GM18861 (cell line): ENCODE measurements around the gene MYT1.
"Not testable (repeated sequence)": the region's sequence is repeated elsewhere in the genome, so short reads cannot be mapped to it uniquely, and the experiment has no call there.

Source experiments
- ATAC-seq: cut with Tn5 transposase; IDR thresholded peaks from one replicate; pipeline ENCODE4 v1.9.1; 2021; ENCODE audit not compliant: unreplicated experiment

MYT1 gene

GRCh38 chr20:64228751-64229506, 64.7 kb downstream of the MYT1 start:
- no peak for ATAC-seq

GRCh38 chr20:64229507-64230061, 65.3 kb downstream of the MYT1 start:
- ATAC-seq = no peak

GRCh38 chr20:64230461-64231145, 66.4 kb downstream of the MYT1 start:
- no peak for ATAC-seq

DNA sequence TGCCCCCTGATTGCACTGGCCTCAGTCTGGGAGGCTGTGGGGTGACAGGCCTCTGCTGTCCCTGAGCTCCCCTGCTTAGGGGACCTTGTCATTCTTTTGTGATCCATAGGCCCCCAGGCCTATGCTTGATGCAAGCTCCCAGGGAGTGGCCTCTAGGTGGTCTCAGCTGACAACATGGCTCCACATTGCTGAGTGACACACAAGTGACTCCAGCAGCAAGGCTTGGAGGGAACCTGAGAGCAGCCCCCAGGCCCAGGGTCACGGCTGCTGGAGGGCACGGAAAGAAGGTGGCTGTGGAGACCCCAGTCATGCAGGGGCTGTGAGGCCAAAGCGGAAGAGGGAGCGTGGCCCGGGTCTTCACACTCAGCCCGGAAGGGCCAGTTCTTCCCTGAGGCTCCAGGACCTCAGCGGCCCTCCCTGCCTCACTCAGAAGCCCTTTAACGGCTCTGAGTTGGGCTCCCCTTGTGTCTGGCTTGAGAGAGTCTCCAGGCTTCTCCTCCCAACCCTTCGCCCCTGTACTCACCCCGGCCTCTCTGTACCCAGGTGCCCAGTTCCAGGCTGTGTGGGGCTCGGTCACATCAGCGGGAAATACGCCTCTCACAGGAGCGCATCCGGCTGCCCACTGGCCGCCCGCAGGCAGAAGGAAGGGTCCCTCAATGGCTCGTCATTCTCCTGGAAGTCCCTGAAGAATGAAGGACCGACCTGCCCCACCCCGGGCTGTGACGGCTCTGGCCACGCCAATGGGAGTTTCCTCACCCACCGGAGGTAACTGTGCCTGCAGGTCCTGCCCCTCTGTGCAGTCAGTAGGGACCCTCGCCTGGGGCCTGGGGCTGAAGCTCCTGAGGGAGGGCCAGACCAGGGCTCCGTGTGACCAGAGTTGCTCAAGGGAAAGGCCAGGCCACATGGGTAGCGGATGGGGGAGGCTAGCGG, 67.6 kb downstream of the MYT1 start:
- no peak for ATAC-seq

GRCh38 chr20:64232794-64233193, 68.5 kb downstream of the MYT1 start:
- no peak for ATAC-seq

DNA sequence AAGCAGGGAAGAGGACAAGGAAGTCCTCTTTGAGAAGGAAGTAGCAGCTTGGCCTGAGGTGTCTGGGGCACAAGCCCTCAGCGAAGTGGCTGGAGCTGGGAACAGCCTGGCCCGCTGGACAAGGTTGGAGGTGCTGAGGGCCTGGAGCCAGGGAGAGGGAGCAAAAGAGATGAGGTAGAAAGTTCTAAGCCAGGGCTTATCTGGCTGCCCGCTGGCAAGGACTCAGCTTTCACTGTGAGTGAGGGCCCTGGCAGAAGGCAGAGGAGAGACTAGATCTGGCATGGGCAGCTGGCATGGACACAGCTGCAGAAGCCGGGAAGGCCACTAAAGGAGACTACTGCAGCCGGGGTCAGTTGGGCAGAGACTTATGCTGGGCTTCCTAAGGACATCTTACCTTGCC, 69.5 kb downstream of the MYT1 start:
- no peak for ATAC-seq

GRCh38 chr20:64234291-64234791, 70.1 kb downstream of the MYT1 start:
- ATAC-seq = no peak

DNA sequence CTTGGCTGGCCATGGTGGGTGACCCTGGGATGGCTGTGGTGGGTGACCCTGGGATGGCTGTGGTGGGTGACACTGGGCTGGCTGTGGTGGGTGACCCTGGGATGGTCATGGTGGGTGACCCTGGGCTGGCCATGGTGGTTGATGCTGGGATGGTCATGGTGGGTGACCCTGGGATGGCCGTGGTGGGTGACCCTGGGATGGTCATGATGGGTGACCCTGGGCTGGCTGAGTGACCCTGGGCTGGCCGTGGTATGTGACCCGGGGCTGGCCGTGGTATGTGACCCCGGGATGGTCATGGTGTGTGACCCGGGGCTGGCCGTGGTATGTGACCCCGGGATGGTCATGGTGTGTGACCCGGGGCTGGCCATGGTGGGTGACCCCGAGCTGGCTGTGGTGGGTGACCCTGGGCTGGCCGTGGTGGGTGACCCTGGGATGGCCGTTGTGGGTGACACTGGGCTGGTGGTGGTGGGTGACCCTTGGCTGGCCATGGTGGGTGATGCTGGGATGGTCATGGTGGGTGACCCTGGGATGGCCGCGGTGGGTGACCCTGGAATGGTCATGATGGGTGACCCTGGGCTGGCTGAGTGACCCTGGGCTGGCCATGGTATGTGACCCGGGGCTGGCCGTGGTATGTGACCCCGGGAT, 70.8 kb downstream of the MYT1 start:
- not testable (repeated sequence) for ATAC-seq

DNA sequence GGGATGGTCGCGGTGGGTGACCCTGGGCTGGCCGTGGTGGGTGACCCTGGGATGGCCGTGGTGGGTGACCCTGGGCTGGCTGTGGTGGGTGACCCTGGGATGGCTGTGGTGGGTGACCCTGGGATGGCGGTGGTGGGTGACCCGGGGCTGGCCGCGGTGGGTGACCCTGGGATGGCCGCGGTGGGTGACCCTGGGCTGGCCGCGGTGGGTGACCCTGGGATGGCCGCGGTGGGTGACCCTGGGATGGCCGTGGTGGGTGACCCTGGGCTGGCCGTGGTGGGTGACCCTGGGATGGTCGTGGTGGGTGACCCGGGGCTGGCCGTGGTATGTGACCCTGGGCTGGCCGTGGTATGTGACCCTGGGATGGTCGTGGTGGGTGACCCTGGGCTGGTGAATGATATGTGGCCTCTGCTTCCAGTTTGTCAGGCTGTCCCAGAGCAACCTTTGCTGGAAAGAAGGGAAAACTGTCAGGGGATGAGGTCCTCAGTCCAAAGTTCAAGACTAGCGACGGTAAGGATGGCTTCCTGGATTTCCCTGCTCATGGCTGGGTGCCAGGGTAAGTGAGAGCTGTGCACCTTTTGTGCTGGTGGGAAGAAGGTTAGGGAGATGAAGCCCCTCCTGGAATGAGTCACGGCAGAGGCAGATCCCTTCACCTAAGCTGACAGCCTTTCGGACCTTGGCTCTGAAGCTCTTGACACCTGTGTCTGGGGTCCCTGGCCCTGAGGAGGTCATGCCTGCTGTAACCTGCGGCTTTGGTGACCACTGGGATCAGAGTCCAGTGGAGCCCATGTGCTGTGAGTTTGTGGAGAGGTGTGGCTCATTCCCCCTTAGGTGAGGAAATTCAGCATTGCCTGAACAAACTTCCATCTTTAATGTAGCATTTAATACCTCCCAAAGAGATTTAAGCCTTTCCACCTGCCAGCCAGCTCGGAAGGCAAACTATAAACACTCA, 72.2 kb downstream of the MYT1 start:
- no peak for ATAC-seq

GRCh38 chr20:64237316-64237715, 73.1 kb downstream of the MYT1 start:
- no peak for ATAC-seq

GRCh38 chr20:64238115-64238825, 74.0 kb downstream of the MYT1 start:
- ATAC-seq = no peak

GRCh38 chr20:64238851-64239387, 74.7 kb downstream of the MYT1 start:
- ATAC-seq = no peak

- no peak for ATAC-seq
Measured at GRCh38 chr20:64239449-64240242, 75.4 kb downstream of the MYT1 start.

- ATAC-seq = no peak
Measured at GRCh38 chr20:64240243-64241015, 76.2 kb downstream of the MYT1 start.

DNA sequence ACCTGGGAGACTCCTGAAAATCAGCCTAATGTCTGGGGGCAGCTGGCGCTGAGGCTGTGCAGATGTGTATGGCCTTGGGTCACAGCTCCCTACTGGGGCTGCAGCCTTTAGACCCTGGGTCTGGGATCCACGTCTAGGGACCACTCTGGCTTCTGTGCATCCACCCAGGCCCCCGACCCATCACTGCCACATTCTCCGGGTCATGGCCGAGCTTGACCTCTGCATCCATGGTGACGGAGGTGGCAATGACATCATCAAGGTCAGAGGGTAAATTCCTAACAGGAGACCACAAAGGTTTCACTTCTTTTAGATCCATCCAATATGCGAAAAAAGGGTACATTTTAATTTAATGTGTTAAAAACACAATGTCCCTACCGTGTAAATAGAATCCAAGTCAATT, 76.8 kb downstream of the MYT1 start:
- no peak for ATAC-seq

DNA sequence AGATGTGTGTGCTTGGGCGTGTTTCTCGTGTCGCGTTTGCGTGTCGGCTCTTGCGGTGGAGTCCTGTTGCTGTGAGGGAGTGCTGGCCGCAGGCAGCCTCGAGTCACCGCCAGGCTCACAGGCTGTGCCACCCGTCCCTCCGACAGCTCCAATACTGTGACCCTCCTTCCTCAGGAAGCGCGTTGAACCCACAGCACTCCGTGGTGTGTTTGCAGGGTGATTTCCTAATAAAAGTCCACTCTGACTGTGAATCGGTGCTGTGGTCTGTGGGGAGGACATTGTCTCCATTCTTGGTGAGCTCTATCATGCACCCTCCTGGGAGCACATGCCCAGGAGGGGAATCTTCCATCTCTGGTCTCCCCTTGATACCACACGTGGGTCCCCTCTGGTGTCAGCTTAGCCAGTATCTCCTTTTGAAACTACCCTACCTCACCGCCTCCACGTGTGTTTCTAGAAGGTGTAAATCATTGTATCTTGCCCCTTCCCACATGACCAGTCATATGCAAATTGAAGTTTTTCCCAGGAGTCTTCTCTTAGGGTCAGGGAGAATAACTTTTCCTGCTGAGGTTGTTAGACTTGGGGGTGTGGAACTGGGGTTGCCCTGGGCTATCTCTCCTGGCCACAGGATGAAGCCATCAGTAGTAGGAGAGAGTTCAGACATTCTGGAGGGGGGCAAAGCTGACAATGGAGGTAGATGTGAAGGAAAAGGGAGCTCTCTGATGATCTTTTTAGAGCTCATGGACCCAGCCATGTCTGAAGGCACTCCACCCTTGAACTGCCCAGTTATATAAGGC, 77.9 kb downstream of the MYT1 start:
- no peak for ATAC-seq
